ENCODE data around the gene ZNF451. TPM values are rescaled to one million over a fixed set of nuclear protein-coding genes. Genes with fewer than 3 reads are reported as not detected.
"Not testable (repeated sequence)": the region's sequence is repeated elsewhere in the genome, so short reads cannot be mapped to it uniquely, and the experiment has no call there.

The ZNF451 gene
- total and polyA plus RNA-seq, 3 donors from 2014 or later: 68.1 to 106 (median 70.1) TPM

DNA sequence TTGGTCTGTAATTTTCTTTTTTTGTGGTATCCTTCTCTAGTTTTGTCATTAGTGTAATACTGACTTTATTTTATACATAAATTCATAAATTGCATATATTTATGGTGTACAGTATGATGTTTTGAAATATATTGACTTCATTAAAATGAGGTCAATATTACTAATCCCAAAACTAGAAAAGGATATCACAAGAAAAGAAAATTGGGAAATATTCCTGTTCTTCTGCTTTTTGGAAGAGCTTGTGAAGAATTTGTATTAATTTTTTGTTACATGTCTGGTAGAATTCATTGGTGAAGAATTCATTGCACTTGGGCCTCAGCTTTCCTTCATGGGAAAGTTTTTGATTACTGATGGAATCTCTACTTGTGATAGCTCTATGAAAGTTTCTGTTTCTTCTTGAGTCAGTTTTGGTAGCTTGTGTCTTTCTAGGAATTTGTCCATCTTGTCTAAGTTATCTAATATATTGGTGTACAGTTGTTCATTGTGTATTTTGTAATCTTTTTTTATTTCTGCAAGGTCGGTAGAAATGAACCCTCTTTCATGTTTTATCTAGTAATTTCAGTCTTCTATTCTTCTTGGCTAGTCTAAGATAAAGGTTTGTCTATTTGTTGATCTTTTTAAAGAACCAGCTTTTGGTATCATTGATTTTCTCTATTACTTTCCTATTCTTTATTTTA lies 11.3 kb upstream of the ZNF451 start:
- Histone ChIP-seq H3K27ac (no peak overlapping the region), H3K4me1 (no peaks in the 10 kb centered on the region), H3K36me3 (ENCODE audit: low read depth, missing control alignments) (no peaks in the 10 kb centered on the region), H3K4me3 (no peak overlapping the region), H3K9me3 (no peaks in the 10 kb centered on the region), H3K27me3 (no peaks in the 10 kb centered on the region)
- WGBS, 2 donors: 76 to 92% methylated on average over 1 of the region's 1 CpG
- TF ChIP-seq POLR2A (IDR thresholded peaks at IDR 0.05): no peak
- intact Hi-C loops (cut with DNase I; ENCODE audit: low total_unique reads): no loop called here
- DNase-seq: no peak

DNA sequence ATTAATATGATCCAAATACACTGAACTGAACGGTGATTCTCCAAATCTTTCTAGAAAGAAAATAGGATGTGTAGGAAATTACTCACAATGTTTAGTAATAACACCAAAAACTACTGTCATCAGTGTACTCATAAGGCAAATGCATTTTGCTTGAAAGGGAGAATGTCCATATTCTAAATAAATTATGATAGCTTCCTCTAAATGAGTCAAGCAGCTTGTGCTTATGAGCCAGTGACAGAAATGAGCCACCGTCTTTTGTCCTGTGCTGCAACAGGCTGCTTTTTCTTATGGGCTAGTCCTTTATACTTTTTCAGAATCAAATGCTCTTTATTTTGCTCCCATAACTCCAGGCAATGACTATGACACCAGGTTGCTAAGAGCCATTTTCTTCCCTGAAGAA lies 4.5 kb upstream of the ZNF451 start:
- Histone ChIP-seq H3K9me3 (no peaks in the 10 kb centered on the region), H3K4me1 (no peaks in the 10 kb centered on the region), H3K27ac (no peak overlapping the region), H3K36me3 (ENCODE audit: low read depth, missing control alignments) (no peaks in the 10 kb centered on the region), H3K27me3 (no peaks in the 10 kb centered on the region), H3K4me3 (no peak overlapping the region)
- 88 to 99% methylated on average over 2 of the region's 2 CpGs for WGBS, 2 donors
- no peak for TF ChIP-seq POLR2A (IDR thresholded peaks at IDR 0.05)
- TF ChIP-seq, protein P1, sequence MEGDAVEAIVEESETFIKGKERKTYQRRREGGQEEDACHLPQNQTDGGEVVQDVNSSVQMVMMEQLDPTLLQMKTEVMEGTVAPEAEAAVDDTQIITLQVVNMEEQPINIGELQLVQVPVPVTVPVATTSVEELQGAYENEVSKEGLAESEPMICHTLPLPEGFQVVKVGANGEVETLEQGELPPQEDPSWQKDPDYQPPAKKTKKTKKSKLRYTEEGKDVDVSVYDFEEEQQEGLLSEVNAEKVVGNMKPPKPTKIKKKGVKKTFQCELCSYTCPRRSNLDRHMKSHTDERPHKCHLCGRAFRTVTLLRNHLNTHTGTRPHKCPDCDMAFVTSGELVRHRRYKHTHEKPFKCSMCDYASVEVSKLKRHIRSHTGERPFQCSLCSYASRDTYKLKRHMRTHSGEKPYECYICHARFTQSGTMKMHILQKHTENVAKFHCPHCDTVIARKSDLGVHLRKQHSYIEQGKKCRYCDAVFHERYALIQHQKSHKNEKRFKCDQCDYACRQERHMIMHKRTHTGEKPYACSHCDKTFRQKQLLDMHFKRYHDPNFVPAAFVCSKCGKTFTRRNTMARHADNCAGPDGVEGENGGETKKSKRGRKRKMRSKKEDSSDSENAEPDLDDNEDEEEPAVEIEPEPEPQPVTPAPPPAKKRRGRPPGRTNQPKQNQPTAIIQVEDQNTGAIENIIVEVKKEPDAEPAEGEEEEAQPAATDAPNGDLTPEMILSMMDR (IDR thresholded peaks at IDR 0.05): no peak
- no peak for DNase-seq
- intact Hi-C loops (cut with DNase I; ENCODE audit: low total_unique reads): no loop called here

GRCh38 chr6:57086843-57087242 lies 3.1 kb upstream of the ZNF451 start:
- intact Hi-C loops (cut with DNase I; ENCODE audit: low total_unique reads): no loop called here
- no peak overlapping the region for H3K4me3 ChIP-seq
- H3K27ac ChIP-seq: no peak overlapping the region
- no peaks in the 10 kb centered on the region for H3K27me3 ChIP-seq
- no peak for DNase-seq
- H3K36me3 ChIP-seq (ENCODE audit: low read depth, missing control alignments): no peaks in the 10 kb centered on the region
- H3K4me1 ChIP-seq: peaks cover 5% of the 10 kb centered on the region
- no peaks in the 10 kb centered on the region for H3K9me3 ChIP-seq
- WGBS, 2 donors: 95% methylated on average over 1 of the region's 1 CpG
- TF ChIP-seq POLR2A (IDR thresholded peaks at IDR 0.05): no peak
- TF ChIP-seq, protein P1 (IDR thresholded peaks at IDR 0.05): no peak

- Histone ChIP-seq H3K27me3 (no peaks in the 10 kb centered on the region), H3K36me3 (ENCODE audit: low read depth, missing control alignments) (no peaks in the 10 kb centered on the region), H3K4me3 (no peak overlapping the region), H3K9me3 (no peaks in the 10 kb centered on the region), H3K27ac (no peak overlapping the region), H3K4me1 (peaks cover 14% of the 10 kb centered on the region)
- 86 to 89% methylated on average over 4 of the region's 4 CpGs for WGBS, 2 donors
- TF ChIP-seq, protein P1 (IDR thresholded peaks at IDR 0.05): no peak
- TF ChIP-seq POLR2A (IDR thresholded peaks at IDR 0.05): no peak
- intact Hi-C loops (cut with DNase I; ENCODE audit: low total_unique reads): no loop called here
- no peak for DNase-seq
Observed at GRCh38 chr6:57087916-57088315, 2.1 kb upstream of the ZNF451 start.

DNA sequence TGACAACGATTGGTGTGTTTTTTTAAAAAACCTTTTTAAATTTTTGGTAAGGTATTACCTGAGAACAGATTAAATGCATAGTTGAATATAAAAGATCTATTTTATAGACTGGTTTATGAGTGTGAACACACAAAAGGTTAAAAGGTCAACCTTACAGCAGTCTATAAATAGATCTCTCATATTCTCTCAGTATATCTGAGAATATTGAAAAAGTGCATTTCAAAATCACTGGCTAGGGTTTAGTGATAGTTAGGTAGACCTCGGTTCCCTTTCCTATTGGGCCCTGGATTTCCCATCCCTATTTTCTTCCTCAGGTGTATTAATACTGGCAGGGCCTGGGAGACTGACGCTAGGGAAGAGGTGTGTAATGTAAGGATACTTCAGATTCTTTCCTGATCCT lies 723 bp upstream of the ZNF451 start:
- Histone ChIP-seq H3K36me3 (ENCODE audit: low read depth, missing control alignments) (no peaks in the 10 kb centered on the region), H3K27me3 (no peaks in the 10 kb centered on the region), H3K4me1 (peaks cover 14% of the 10 kb centered on the region), H3K27ac (peak overlapping the region in 1 of 2 donors; percentile 88), H3K9me3 (no peaks in the 10 kb centered on the region), H3K4me3 (peak overlapping the region; percentile 70 to 77)
- no peak for DNase-seq
- WGBS, 2 donors: 40 to 45% methylated on average over 3 of the region's 3 CpGs
- intact Hi-C loops (cut with DNase I; ENCODE audit: low total_unique reads): no loop called here
- TF ChIP-seq POLR2A (IDR thresholded peaks at IDR 0.05): no peak
- TF ChIP-seq, protein P1 (IDR thresholded peaks at IDR 0.05): no peak

DNA sequence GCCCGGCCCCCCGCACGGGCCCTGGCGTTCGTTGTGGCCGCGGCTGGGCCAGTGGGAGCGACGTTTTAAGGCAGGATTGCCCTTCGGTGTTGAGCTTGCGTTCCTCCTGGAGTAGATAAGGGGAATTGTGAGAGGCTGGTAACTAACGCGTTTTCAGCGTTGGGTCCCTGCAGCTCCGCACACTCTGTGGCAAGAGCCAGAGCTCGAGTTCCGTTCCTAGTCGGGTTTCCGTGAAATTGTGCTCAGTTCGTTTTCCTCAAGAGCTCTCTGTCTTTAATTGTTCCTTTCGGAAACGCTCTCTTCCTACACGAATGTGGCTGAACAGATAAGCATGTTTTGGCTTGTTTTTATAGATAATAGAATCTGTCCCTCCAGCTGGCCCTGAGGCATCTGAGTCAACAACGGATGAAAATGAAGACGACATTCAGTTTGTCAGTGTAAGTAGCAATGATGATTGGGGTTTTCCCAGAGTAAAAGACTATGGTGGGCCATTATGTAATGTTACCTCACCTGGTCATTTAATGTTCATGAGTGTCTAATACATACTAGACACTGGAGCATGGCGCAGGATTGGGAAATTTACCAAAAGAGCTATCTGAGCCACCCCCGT lies 575 bp downstream of the ZNF451 start:
- not testable (repeated sequence) for H3K27ac ChIP-seq; H3K9me3 ChIP-seq; DNase-seq; H3K27me3 ChIP-seq; H3K36me3 ChIP-seq (ENCODE audit: low read depth, missing control alignments)
- H3K4me3 ChIP-seq: peak overlapping the region; percentile 70 to 77
- intact Hi-C loops (cut with DNase I; ENCODE audit: low total_unique reads): loop anchor here (5.0 kb wide), 1 partner anchor 82 kb away; the partner anchor contains the start of gene BAG2
- H3K4me1 ChIP-seq: peaks cover 14% of the 10 kb centered on the region
- WGBS, 2 donors: no CpG with 5 or more reads among the region's 27 CpGs

DNA sequence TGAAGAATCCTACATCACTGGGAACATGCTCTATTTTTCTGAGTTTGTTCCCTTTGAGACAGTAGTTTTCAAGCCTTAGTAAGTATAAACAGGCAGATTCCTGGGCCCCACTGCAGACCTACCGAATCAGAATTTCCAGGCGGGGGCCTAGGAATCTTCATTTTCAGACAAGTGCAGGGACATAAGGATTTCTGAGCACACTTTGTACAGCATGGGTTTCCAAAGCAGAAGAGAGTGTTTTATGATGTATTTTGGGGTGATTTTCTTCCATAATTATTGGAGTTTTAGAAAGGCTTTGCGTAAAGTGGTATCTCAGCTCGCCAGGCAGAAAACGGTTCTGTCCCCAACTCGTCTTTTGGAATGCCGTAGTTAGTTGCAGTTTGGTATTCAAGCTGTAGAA lies 1.4 kb downstream of the ZNF451 start:
- not testable (repeated sequence) for H3K27ac ChIP-seq; H3K36me3 ChIP-seq (ENCODE audit: low read depth, missing control alignments); H3K4me3 ChIP-seq; H3K27me3 ChIP-seq; H3K9me3 ChIP-seq; DNase-seq
- 66 to 71% methylated on average over 5 to 7 of the region's 7 CpGs for WGBS, 2 donors
- H3K4me1 ChIP-seq: peaks cover 14% of the 10 kb centered on the region
- intact Hi-C loops (cut with DNase I; ENCODE audit: low total_unique reads): loop anchor here (5.0 kb wide), 1 partner anchor 81 kb away; the partner anchor contains the start of gene BAG2
